HG03457 (cell line): ENCODE data around the gene OR10H5.
"Not testable (repeated sequence)": the region's sequence is repeated elsewhere in the genome, so short reads cannot be mapped to it uniquely, and the experiment has no call there.

Experiments used
- ATAC-seq: cut with Tn5 transposase; IDR thresholded peaks from one replicate; pipeline ENCODE4 v1.9.1; 2021; ENCODE audit warnings: moderate number of reproducible peaks; ENCODE audit not compliant: unreplicated experiment

The OR10H5 gene

GRCh38 chr19:15811476-15811875 is 24.0 kb downstream of the OR10H5 start:
- ATAC-seq = no peak

GRCh38 chr19:15812060-15812722 is 24.7 kb downstream of the OR10H5 start:
- no peak for ATAC-seq

GRCh38 chr19:15813916-15814315 is 26.5 kb downstream of the OR10H5 start:
- no peak for ATAC-seq

GRCh38 chr19:15815306-15815705 is 27.8 kb downstream of the OR10H5 start, which contains the start of gene OR10H1:
Gene OR10H1, minus strand, starts transcription at chr19:15815664. Its CDS starts 7,627 bp downstream, at chr19:15808037.
- no peak for ATAC-seq

GRCh38 chr19:15820646-15821045 is 33.2 kb downstream of the OR10H5 start:
- ATAC-seq = no peak

- ATAC-seq = no peak
These were observed 38.3 kb downstream of the OR10H5 start for GRCh38 chr19:15825753-15826152.

- no peak for ATAC-seq
These were observed 40.7 kb downstream of the OR10H5 start for GRCh38 chr19:15828121-15828610.

- ATAC-seq = not testable (repeated sequence)
These were observed 41.3 kb downstream of the OR10H5 start for GRCh38 chr19:15828611-15829305.

- ATAC-seq = no peak
These were observed 41.8 kb downstream of the OR10H5 start for GRCh38 chr19:15829306-15829698.

- ATAC-seq = no peak
These were observed 42.3 kb downstream of the OR10H5 start for GRCh38 chr19:15829786-15830185.

- ATAC-seq = no peak
These were observed 44.2 kb downstream of the OR10H5 start for GRCh38 chr19:15831626-15832025.

- ATAC-seq = not testable (repeated sequence)
These were observed 46.8 kb downstream of the OR10H5 start for GRCh38 chr19:15834232-15834631.

- ATAC-seq = not testable (repeated sequence)
These were observed 48.3 kb downstream of the OR10H5 start for GRCh38 chr19:15835565-15836329.

- ATAC-seq = peak; percentile 91
These were observed 49.1 kb downstream of the OR10H5 start for GRCh38 chr19:15836330-15837220.

- ATAC-seq = peak; percentile 10
These were observed 49.8 kb downstream of the OR10H5 start for GRCh38 chr19:15837221-15837731.

GRCh38 chr19:15838351-15838750 is 50.9 kb downstream of the OR10H5 start:
- ATAC-seq = no peak

GRCh38 chr19:15839888-15840287 is 52.4 kb downstream of the OR10H5 start:
- ATAC-seq = not testable (repeated sequence)

GRCh38 chr19:15840833-15841232 is 53.4 kb downstream of the OR10H5 start:
- no peak for ATAC-seq

- no peak for ATAC-seq
These were observed 54.6 kb downstream of the OR10H5 start for GRCh38 chr19:15841875-15842569.
